Glutamatergic neuron (in vitro differentiated cells): ENCODE results near the gene MNDA. TPM values are rescaled to one million over a fixed set of nuclear protein-coding genes. Genes with fewer than 3 reads are reported as not detected.

Source experiments
- DNase-seq: peaks from one replicate; pipeline ENCODE4 v3.0.0; 2022
- H3K27ac Mint-ChIP-seq: one replicate; pipeline ENCODE4 v1.8.0; 2020; ENCODE audit warnings: mild to moderate bottlenecking, mixed read lengths, inconsistent platforms; ENCODE audit not compliant: unreplicated experiment
- H3K27me3 Mint-ChIP-seq: one replicate; pipeline ENCODE4 v1.8.0; 2020; ENCODE audit warnings: mild to moderate bottlenecking, moderate library complexity, mixed read lengths, inconsistent platforms; ENCODE audit not compliant: unreplicated experiment
- H3K36me3 Mint-ChIP-seq: one replicate; pipeline ENCODE4 v1.8.0; 2020; ENCODE audit warnings: mild to moderate bottlenecking, mixed read lengths, inconsistent platforms; ENCODE audit not compliant: unreplicated experiment
- H3K4me1 Mint-ChIP-seq: one replicate; pipeline ENCODE4 v1.8.0; 2020; ENCODE audit warnings: mild to moderate bottlenecking, low read depth, mixed read lengths, inconsistent platforms; ENCODE audit not compliant: unreplicated experiment
- H3K4me3 Mint-ChIP-seq: one replicate; pipeline ENCODE4 v1.8.0; 2020; ENCODE audit warnings: mild to moderate bottlenecking, mixed read lengths, inconsistent platforms; ENCODE audit not compliant: unreplicated experiment
- H3K9me3 Mint-ChIP-seq: one replicate; pipeline ENCODE4 v1.8.0; 2020; ENCODE audit warnings: mild to moderate bottlenecking, moderate library complexity, mixed read lengths, inconsistent platforms; ENCODE audit not compliant: unreplicated experiment
- total RNA-seq: library from RNA; stranded (reverse); fragmentation: NEBNext Ultra II Directional; extraction: Animal tissue kit (Norgen Biotek cat#: 25700); gene quantifications from one replicate; pipeline ENCODE4 v1.2.1, GENCODE V29; 2021; ENCODE audit not compliant: unreplicated experiment
- TF ChIP-seq, protein P1 (sequence below): fragments of 200-600 bp; sonication (generic); IDR thresholded peaks from one replicate; pipeline ENCODE4 v1.5.0; 2021; ENCODE audit not compliant: partially characterized antibody, unreplicated experiment

Gene MNDA
- total RNA-seq, 1 donor from 2014 or later, result not detected

DNA sequence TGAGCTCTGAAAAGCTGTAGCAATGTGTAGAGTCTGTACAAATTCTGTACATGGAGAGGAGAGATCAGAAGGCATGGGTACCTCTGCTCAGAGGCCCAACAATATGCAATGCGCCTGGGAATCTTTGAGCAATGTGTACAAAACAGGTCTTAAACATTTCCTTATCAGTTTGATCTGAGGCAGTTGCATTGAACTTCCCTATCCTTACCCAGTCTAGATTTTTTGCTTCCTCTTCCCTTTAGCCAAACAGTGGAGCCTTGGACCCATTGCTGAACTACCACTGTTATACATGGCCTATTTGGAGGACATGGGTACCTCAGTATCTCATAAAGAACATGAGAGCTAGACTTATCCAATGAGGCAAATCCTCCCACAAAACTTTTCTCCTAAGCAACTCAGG is 12.6 kb upstream of the MNDA start:
- no peak overlapping the region for H3K4me3 Mint-ChIP-seq
- no peaks in the 10 kb centered on the region for H3K27me3 Mint-ChIP-seq
- no peaks in the 10 kb centered on the region for H3K36me3 Mint-ChIP-seq
- H3K9me3 Mint-ChIP-seq, result no peaks in the 10 kb centered on the region
- TF ChIP-seq, protein P1, sequence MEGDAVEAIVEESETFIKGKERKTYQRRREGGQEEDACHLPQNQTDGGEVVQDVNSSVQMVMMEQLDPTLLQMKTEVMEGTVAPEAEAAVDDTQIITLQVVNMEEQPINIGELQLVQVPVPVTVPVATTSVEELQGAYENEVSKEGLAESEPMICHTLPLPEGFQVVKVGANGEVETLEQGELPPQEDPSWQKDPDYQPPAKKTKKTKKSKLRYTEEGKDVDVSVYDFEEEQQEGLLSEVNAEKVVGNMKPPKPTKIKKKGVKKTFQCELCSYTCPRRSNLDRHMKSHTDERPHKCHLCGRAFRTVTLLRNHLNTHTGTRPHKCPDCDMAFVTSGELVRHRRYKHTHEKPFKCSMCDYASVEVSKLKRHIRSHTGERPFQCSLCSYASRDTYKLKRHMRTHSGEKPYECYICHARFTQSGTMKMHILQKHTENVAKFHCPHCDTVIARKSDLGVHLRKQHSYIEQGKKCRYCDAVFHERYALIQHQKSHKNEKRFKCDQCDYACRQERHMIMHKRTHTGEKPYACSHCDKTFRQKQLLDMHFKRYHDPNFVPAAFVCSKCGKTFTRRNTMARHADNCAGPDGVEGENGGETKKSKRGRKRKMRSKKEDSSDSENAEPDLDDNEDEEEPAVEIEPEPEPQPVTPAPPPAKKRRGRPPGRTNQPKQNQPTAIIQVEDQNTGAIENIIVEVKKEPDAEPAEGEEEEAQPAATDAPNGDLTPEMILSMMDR, result no peak
- no peak for DNase-seq
- no peaks in the 10 kb centered on the region for H3K4me1 Mint-ChIP-seq
- no peak overlapping the region for H3K27ac Mint-ChIP-seq

DNA sequence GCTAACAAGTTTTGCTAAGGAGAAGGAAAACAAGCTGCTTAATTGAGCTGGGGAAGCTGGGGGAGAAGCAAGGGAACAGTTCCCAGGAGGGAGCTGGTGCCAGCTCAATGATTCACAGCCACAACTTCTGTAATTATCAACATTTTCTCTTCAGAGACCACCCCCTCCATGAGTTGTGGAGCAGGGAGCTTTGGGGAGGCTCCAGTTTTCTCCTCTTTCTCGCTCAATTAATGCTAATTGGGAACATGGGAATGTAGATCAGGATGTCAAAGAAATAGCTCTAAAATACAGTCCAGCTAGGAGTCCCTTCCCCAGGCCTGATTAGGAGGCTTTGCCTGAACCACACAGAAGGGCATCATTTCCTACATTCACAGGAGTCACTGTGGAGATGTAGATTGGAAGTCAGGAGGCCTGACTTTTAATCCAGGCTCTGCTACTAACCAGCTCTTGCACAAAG is 12.1 kb upstream of the MNDA start:
- Mint-ChIP-seq H3K36me3 (no peaks in the 10 kb centered on the region), H3K27me3 (no peaks in the 10 kb centered on the region), H3K27ac (no peak overlapping the region), H3K9me3 (no peaks in the 10 kb centered on the region), H3K4me3 (no peak overlapping the region), H3K4me1 (no peaks in the 10 kb centered on the region)
- DNase-seq, result no peak
- TF ChIP-seq, protein P1, result no peak

DNA sequence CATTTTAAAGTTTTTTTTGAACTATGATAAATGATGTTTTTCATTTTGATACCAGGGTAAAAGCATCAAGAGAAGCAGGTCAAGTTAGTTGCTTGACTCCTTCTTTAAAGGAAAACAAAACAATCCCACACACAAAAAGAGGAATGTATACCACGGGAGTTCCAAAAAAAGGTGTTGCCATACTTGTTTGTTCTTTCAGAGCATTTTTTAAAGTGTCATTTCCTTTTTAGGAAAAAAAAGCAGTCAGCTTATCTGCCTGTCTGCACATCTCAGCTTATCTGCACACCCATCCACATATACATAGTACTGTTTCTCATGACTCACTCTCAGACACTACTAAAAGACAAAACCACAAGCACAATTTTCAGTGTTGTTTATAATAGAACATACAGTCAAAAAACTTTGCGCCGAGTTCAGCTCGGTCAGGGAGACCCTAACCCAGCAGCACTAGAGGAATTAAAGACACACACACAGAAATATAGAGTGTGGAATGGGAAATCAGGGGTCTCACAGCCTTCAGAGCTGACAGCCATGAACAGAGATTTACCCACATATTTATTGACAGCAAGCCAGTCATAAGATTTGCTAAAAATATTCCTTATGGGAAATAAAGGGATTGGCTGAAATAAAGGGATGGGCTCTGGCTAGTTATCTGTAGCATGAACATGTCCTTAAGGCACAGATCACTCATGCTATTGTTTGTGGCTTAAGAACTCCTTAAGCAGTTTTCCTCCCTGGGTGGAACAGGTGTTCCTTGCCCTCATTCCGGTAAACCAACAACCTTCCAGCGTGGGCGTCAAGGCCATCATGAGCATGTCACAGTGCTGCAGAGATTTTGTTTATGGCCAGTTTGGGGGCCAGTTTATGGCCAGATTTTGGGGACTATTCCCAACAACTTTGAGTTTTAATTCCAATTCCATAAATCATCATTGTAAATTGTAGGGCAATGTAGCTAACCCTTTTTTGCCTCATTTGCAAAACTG is 11.4 kb upstream of the MNDA start:
- H3K27me3 Mint-ChIP-seq, result no peaks in the 10 kb centered on the region
- no peaks in the 10 kb centered on the region for H3K36me3 Mint-ChIP-seq
- no peaks in the 10 kb centered on the region for H3K9me3 Mint-ChIP-seq
- no peak for DNase-seq
- H3K27ac Mint-ChIP-seq, result no peak overlapping the region
- no peak overlapping the region for H3K4me3 Mint-ChIP-seq
- H3K4me1 Mint-ChIP-seq, result no peaks in the 10 kb centered on the region
- TF ChIP-seq, protein P1, result no peak

DNA sequence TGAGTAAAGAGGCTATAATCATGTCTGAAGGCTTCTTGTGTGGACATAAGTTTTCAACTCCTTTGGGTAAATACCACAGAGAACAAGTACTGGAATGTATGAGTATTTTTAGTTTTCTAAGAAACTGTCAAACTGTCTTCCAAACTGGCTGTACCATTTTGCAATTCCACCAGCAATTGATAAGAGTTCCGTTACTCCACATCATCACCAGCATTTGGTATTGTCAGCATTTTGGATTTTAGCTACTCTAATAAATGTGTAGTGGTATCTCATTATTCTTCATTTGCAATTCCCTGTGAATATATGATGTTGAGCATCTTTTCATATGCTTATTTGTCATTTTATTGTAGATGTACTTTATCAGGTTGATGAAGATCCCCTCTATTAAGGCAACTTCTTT is 9.4 kb upstream of the MNDA start:
- Mint-ChIP-seq H3K36me3 (no peaks in the 10 kb centered on the region), H3K9me3 (no peaks in the 10 kb centered on the region), H3K27ac (no peak overlapping the region), H3K4me3 (no peak overlapping the region), H3K4me1 (no peaks in the 10 kb centered on the region), H3K27me3 (no peaks in the 10 kb centered on the region)
- TF ChIP-seq, protein P1, result no peak
- no peak for DNase-seq

DNA sequence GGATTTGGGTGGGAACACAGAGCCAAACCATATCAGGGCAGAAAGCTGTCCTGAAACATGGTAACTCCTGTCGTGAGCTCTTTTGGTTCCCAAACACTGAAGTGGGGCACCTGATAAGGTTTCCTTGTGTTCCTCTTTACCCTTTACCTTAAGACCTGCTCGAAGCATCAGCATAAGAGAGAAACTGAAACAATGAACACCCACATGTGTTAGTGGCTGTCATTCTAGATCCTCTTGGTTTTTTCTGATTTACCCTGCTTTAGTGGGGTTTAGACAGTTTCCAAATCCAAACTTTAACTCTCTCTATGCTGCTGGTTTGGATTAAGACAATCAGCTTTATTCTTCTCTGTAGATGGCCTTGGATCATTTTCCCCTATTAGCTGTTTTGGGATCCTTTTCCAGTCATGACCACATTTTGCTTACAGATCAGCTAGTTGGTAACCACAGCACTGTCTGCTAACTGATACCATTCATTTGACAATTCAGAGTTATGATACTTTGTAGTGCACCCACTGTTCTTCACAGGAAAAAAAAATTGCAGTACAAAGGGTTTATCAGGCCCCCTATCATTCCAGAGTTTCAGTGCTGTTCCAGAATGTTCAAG is 975 bp upstream of the MNDA start:
- Mint-ChIP-seq H3K27me3 (no peaks in the 10 kb centered on the region), H3K9me3 (peaks cover 8% of the 10 kb centered on the region), H3K27ac (no peak overlapping the region), H3K36me3 (peaks cover 11% of the 10 kb centered on the region), H3K4me3 (no peak overlapping the region), H3K4me1 (no peaks in the 10 kb centered on the region)
- TF ChIP-seq, protein P1, result no peak
- DNase-seq, result no peak
